GM15510 (cell line): ENCODE results near the gene ZNF236.

Source experiments
- POLR2A ChIP-seq: IDR thresholded peaks from 3 replicates; pipeline ENCODE4 v1.6.1; 2011; ENCODE audit warnings: borderline replicate concordance; ENCODE audit not compliant: insufficient read length; ENCODE audit errors: extremely low read depth

Gene ZNF236

DNA sequence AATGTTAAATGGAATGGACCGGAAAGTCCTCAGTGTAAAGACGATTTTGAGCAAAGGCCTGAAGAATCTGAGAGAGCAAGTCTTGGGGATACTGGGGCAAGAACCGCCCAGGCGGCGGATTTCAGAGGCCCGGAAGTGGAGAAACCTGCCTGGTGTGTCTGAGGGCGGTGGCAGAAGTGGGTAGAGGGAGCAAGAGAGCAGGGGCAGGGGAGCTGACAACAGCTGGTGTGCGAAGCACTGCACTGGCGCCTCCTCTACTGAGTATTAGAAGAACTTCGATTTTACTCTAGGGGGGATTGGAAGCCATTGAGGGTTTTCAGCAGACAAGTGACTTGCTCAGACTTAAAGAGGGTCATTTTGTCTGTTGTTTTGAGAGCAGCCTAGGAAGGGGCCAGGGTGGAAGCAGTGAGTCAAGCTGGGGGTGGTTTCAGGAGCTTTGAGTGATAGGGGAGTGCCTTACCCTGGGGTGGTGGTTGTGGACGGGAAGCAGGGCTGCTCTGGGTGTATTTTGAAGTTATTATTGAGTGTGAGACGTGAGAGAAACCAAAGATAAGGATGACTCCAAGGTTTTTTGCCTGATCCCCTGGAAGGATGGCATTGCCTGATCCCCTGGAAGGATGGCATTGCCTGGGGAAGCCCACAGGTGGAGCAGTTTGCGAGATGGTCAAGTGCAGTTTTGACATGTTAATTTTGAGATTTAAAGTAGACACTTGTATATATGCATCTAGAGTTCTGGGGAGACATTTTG, 52.5 kb downstream of the ZNF236 start:
- no peak for TF ChIP-seq POLR2A

DNA sequence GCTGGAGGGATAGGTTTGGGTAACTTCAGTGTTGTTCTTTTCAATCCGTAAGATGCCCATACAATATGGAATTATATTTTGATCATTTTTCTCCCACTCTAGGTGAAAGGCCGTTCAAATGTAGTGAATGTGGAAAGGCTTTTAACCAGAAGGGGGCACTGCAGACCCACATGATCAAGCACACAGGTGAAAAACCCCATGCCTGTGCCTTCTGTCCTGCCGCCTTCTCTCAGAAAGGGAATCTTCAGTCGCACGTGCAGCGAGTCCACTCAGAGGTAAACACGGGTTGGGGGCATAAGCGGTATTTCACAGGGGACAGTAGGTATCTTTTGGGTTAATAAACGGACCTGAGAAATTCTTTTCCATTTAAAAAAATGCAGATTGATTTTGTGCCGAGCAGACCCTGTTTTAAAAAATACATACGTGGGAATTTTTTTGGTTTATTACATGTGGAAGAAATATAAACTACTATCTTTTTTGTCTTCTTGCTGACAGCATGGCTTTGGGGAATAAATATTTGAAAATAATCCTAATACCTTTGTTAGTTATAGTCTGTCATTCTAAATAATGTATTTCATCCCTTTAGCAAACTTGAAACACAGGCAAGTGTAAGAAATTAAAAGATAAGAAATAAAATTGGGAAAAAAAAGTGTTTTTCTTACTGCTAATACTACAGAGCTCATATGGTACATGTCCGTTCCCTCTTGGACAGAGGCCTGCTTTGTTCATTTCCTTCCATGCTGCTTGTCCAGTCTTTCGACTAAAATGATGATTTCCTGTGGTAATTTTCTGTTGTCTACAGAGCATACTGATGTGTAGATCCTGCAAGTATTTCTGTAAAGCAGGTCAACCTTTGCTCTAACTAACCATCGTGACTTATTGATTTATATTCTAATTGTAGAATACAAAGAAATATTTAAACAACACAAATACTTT, 53.3 kb downstream of the ZNF236 start:
- no peak for TF ChIP-seq POLR2A

DNA sequence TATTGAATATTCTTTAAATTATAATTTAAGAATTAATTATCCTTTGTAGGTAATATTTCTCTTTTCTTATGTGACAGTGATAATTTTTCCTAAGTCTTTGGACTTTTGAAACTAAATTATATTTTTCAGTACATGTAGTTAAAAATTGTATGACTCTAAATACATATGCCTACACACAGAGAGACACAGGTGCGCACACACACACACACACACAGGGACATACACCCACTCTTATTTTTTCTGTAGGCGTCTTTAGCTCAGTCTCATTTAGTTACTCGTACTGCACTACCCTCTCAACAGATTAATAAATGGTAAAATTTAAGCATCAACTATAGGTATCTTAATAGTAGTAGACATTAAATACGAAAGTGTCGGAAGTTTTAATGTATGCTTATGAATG, 56.1 kb downstream of the ZNF236 start:
- no peak for TF ChIP-seq POLR2A

DNA sequence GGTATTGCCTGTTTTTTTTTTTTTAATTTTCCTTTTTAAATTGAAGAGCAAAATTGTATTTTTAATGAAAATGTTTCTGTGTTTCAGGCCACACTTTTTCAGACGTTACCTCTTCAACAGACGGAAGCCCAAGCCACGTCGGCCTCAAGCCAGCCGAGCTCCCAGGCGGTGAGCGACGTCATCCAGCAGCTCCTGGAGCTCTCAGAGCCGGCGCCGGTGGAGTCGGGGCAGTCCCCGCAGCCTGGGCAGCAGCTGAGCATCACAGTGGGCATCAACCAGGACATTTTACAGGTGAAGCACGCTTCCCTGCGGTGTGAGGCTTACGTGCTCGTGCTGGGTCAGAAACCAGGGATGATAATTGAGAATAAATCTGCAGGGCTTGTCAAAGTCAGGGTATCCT, 57.7 kb downstream of the ZNF236 start:
- no peak for TF ChIP-seq POLR2A

DNA sequence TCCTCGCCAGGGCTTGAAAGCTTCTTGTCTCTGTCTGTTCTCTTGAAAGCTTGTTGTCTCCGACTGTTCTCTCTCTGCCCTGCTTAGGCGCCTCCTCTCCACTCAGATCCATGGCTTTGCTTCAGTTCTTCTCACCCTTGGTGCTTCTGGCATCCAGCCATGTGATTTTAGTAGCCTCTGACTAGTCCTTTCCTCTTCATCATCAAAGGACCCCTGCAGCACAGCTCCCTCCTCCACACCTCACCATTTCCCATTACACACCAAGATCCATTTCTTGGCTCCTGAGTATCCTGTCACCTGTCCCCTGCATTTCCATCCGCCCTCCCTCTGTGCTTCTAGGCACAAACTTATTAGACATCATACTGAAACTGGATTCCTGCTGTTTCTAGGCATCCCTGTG, 59.4 kb downstream of the ZNF236 start:
- no peak for TF ChIP-seq POLR2A

DNA sequence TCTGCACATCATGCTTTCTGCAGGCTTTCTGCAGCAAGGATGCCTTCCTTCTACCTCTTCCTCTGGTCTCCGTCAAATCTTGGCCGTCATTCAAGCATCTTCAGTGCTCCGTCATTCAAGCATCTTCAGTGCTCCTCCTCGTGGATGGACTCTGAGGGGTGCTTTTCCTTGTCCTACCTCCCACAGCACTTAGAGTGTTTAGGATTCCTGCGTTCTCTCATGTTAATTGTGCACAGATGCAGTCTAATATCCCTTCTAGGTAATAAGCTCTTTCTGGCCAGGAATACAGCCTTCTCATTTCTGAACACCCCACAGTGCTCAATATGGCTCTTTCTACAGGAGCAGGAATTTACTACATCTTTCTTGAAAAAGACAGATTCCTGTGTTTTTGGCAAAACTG, 59.8 kb downstream of the ZNF236 start:
- no peak for TF ChIP-seq POLR2A

DNA sequence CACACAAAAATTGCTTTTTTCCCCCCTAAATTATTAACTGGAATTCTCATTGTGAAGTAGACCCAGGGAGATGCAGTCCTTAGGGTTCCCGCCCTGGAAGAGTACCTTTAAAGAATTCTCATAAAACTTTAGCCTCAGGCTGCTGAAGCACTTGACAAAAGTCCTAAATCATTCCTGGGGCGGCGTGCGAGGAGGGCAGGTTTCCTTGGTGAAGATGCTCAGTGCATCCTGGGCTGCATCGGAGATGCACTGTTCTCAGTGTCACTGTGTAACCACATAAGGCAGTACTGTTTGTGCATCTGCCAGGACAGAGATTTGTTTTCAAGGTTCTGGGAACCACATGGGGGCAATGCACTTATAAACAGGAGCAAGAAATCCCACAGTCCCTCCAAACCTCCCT, 62.6 kb downstream of the ZNF236 start:
- no peak for TF ChIP-seq POLR2A

DNA sequence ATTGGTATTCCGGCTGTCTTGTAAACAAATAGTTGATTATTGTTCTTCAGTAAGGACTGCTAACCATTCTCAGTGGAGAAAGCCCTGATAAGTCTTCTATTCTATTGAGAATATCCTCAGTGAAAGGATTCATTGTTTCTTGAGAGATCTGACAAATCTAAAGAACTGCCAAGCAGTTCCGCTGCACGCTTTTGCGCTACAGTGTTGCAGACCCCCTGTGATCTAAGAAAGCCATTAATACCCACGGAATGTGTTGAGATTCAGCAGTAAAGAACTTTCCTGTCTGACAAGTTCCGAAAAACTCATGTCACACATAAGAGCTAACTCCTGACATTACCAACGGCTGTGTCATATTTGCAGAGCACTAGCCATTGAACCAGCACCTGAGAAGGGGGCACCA, 63.8 kb downstream of the ZNF236 start:
- no peak for TF ChIP-seq POLR2A

DNA sequence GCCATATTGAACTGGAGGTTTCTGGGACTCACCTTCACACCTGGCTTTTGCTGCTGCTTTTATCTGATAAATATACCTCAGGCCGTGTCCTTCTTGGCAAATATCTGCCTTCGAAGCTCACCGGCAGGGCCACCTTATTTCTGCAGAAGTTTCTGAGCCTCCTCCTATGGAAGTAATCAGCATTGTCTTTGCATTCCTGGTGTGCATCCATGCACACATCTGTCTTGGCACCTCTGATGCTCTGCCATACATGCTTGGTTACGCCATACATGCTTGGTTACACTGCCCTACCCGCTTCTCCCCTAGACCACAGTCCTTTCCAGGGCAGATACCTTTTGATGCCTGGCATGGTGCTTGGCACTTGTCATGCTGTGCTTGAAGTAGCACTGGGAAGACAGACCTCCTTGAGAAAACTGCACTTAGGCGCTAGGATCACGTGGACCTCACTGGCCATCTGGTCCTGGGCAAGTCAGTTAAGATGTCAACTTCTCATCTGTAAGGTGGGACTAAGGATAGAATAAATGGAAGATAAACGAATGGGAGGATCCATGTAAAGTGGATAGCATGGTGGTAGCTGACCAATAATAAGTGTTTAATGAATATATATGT, 66.8 kb downstream of the ZNF236 start:
- TF ChIP-seq POLR2A = no peak

DNA sequence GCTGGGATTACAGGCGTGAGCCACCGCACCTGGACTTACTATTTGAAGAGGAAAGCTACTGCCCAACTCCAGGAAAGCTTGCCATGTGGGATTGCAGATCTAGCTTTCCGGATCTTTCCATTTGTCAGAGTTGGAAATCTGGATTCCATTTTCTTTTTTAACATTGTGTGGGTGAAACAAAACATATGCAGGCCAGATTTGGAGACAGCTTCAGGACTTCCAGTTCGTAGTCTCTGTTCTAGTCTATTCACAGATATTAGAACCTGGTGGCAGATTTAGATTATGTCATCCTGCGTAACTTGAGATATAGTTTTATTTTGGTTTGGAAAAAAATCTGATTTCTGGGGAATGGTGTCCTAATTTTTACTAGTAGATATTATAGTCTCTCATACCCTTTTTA, 70.5 kb downstream of the ZNF236 start:
- TF ChIP-seq POLR2A = no peak

DNA sequence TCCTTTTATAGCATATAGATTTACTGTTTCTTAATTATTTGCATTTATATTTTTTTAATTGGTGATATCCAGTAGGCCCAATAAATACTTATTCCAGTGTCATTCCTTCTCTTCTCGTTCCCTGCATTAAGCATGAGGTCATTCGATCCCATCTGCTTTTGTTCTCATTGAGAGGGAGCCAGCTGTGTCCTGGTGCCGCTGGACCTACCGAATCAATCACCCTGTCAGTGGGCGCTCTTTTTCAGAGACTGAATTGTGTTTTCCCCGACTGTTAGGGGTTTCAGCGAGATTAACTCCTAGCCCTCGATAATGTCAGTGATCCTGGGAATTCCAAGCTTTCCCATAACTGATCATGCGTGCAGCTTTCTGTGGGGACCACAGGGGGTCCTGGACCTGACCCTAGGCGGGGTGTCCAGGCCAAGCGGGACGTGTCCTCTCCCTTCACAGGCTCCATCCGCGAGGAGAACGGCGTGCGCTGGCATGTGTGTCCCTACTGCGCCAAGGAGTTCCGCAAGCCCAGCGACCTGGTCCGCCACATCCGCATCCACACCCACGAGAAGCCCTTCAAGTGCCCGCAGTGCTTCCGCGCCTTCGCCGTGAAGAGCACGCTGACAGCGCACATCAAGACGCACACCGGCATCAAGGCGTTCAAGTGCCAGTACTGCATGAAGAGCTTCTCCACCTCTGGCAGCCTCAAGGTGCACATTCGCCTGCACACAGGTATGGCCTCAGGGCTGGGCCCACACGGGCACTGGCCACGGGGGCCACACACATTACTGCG, 72.4 kb downstream of the ZNF236 start:
- TF ChIP-seq POLR2A = no peak

DNA sequence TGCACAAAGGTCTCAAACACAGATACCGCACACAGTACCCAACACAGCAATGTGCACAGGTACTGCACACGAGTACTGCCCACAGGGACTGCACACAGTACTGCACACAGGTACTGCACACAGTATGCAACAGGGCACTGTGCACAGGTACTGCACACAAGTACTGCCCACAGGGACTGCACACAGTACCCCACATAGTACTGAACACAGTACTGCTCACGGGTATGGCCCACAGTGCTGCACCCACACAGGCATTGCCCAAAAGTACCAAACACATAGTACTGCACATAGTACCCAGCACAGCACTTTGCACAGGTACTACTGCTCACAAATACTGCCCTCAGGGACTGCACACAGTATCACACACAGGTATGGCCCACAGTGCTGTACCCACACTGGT, 73.1 kb downstream of the ZNF236 start:
- no peak for TF ChIP-seq POLR2A

DNA sequence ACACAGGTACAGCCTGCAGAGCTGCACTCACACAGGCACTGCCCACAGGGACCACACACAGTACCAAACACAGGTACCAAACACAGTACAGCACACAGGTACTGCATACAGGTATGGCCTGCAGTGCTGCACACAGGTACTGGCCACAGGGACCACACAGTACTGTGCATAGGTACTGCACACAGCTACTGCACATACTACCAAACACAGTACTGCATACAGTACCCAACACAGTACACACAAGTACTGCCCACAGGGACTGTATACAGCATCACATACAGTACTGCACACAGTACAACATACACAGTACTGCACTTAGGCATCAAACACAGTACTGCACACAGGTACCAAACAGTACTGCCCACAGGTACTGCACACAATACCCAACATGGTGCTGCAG, 74.3 kb downstream of the ZNF236 start:
- no peak for TF ChIP-seq POLR2A

DNA sequence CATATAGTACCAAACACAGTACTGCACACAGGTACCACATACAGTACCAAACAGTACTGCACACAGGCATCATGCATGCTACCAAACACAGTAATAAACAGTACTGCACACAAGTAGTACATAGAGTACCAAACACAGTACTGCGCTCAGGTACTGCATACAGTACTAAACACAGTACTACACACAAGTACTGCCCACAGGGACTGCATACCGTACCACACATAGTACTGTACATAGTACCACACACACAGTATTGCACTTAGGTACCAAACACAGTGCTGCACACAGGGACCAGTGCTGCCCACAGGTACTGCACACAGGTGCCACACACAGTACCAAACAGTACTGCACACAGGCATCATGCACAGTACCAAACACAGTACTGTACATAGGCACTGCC, 74.9 kb downstream of the ZNF236 start:
- TF ChIP-seq POLR2A = no peak

DNA sequence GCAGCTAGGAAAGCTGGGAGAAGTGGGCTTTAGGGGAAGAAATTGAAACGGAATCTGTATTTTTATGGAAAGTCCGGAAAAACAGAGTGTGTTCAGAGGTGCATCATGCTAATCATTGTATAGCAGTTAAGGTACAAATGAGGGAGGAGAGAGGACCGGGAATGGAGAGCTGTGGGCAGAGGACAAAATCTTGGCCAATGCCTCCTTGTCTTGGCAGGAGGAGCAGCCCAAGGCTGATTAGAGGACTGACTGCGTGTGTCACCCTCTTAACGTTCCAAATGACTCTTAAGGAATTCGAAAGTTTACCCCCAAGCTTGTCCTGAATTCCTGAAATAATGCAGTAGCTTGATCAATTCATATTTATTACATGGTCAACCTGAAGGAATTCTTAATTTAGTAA, 81.0 kb downstream of the ZNF236 start:
- TF ChIP-seq POLR2A = no peak
